Activated CD4-positive, alpha-beta T cell treated with anti-CD3 and anti-CD28 coated beads, Interleukin-2, amount 50 U/mL, for 24 hours (primary cell): ENCODE results near the gene CRYGC.
"Not testable (repeated sequence)": the region's sequence is repeated elsewhere in the genome, so short reads cannot be mapped to it uniquely, and the experiment has no call there.

Experiments
- DNase-seq, 2 donors: peaks; one replicate each; pipeline ENCODE4 v3.0.0-alpha.2; 2020; ENCODE audit warnings: low read depth in 1 of 2, low spot score in 1 of 2

The CRYGC gene

GRCh38 chr2:208138334-208138733 is 8.7 kb upstream of the CRYGC start:
- not testable (repeated sequence) for DNase-seq

- DNase-seq: no peak
These were observed 7.1 kb upstream of the CRYGC start for GRCh38 chr2:208136716-208137094.

GRCh38 chr2:208135794-208136715 is 6.4 kb upstream of the CRYGC start:
- DNase-seq: no peak

GRCh38 chr2:208134928-208135586 is 5.4 kb upstream of the CRYGC start:
- no peak for DNase-seq

GRCh38 chr2:208130712-208131110 is 1.1 kb upstream of the CRYGC start:
- no peak for DNase-seq

GRCh38 chr2:208128136-208128535 is 1.5 kb downstream of the CRYGC start:
- no peak for DNase-seq

GRCh38 chr2:208127090-208127489 is 2.5 kb downstream of the CRYGC start:
- no peak for DNase-seq

- no peak for DNase-seq
These were observed 4.4 kb downstream of the CRYGC start for GRCh38 chr2:208125251-208125650.

- DNase-seq: not testable (repeated sequence)
These were observed 5.5 kb downstream of the CRYGC start, which contains the start of gene CRYGD for GRCh38 chr2:208124013-208124715. Gene CRYGD (minus strand): TSS chr2:208124524. CDS start chr2:208124473, 51 bp downstream.

GRCh38 chr2:208122248-208122647 is 7.4 kb downstream of the CRYGC start:
- DNase-seq: no peak

- no peak for DNase-seq
These were observed 10.7 kb downstream of the CRYGC start for GRCh38 chr2:208118918-208119317.

- not testable (repeated sequence) for DNase-seq
These were observed 12.2 kb downstream of the CRYGC start for GRCh38 chr2:208117390-208117789.

- DNase-seq: no peak
These were observed 16.7 kb downstream of the CRYGC start for GRCh38 chr2:208112969-208113368.

GRCh38 chr2:208112273-208112745 is 17.3 kb downstream of the CRYGC start:
- not testable (repeated sequence) for DNase-seq

GRCh38 chr2:208103616-208104015 is 26.0 kb downstream of the CRYGC start:
- no peak for DNase-seq

GRCh38 chr2:208101716-208102631 is 27.7 kb downstream of the CRYGC start:
- DNase-seq: no peak

GRCh38 chr2:208099682-208100470 is 29.8 kb downstream of the CRYGC start:
- no peak for DNase-seq

GRCh38 chr2:208098701-208099100 is 30.9 kb downstream of the CRYGC start:
- DNase-seq: not testable (repeated sequence)

- no peak for DNase-seq
These were observed 31.4 kb downstream of the CRYGC start for GRCh38 chr2:208098267-208098666.

GRCh38 chr2:208097801-208098200 is 31.8 kb downstream of the CRYGC start:
- DNase-seq: no peak
